ENCODE data around the gene TBX3. TPM values are rescaled to one million over a fixed set of nuclear protein-coding genes. Genes with fewer than 3 reads are reported as not detected.

Gene TBX3
- polyA plus RNA-seq, 4 donors: 66.5 to 101 (median 78.9) TPM

GRCh38 chr12:114697243-114697716 lies 13.3 kb upstream of the TBX3 start:
- DNase-seq (ENCODE audit: low read depth in 4 of 4, low spot score in 3 of 4): no peak

GRCh38 chr12:114696443-114697242 lies 12.7 kb upstream of the TBX3 start:
- no peak for DNase-seq (ENCODE audit: low read depth in 4 of 4, low spot score in 3 of 4)

DNA sequence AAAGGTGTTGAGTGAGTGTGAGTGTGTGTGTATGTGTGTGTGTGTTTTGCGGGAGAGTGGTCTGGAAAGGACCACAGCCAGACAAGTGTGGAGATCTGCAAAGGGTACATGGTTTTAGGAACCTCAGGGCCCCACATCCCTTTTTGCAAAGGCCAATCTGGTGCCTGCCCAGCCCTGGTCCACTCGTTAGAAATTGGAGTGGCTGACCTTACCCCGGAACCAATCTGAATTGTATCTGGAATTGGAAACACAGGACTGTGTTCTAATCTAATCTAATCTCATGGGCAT lies 11.3 kb upstream of the TBX3 start:
- DNase-seq (ENCODE audit: low read depth in 4 of 4, low spot score in 3 of 4): no peak

GRCh38 chr12:114694436-114695304 lies 10.7 kb upstream of the TBX3 start:
- no peak for DNase-seq (ENCODE audit: low read depth in 4 of 4, low spot score in 3 of 4)

DNA sequence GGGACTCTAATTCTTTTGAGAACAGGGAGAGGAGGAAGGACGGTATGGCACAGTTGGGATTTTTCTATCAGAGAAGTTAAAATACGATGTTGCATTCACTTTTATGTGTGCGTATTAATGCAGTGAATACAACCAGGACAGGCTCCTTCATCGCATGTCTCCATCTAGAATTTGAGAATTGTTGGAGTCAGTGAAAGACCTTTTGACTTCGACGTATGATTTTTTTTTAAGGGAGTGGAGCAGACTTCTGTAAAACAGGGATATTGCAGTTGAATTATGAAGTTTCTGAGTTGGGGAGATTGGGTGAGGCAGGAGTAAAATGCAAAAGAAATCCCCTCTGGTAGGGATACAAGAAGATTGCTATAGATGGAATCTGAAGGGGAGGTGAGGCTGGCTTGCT lies 9.6 kb upstream of the TBX3 start:
- DNase-seq (ENCODE audit: low read depth in 4 of 4, low spot score in 3 of 4): no peak

- no peak for DNase-seq (ENCODE audit: low read depth in 4 of 4, low spot score in 3 of 4)
These were observed 9.1 kb upstream of the TBX3 start for GRCh38 chr12:114693059-114693531.

DNA sequence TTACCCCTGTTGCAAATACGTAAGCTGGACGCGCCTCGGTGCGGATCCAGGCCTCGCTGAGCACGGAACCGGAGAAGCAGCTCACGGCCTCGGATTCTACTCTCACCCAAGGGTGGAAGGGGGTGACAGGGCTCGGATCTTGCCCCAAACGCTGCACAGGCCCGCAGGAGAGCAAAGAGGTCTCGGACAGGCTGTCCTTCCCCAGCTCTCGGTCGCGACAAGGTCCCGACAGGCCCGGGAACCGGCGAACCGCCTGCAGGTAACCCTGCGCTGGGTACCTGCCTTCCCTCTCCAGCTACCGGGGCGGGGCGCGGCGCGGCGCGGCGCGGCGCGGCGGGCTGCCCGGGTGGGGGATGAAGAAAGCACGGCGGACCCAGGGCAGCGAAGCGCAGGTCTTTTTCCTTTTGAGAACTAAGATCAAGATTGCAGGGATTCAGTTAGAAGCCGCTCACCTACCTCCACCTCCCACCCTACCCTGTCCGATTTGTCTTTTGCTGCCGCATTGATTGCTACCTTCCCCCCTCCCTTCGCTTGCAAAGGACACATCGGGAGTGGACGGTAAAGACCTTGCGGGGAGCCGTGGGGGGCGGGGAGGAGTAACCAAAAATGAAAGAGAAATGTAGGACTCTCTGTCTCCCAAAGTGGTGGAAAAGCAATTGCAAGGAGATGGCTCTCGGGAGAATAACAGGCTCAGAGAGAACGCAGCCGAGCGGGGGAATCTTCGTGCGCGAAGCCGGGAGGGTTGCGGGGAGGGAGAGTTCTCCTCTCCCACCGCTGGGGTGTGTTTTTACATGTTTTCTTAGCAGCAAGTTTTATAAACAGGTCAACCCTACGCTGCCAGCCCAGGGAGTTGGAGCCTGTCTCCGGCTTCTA lies 8.4 kb upstream of the TBX3 start:
- no peak for DNase-seq (ENCODE audit: low read depth in 4 of 4, low spot score in 3 of 4)

DNA sequence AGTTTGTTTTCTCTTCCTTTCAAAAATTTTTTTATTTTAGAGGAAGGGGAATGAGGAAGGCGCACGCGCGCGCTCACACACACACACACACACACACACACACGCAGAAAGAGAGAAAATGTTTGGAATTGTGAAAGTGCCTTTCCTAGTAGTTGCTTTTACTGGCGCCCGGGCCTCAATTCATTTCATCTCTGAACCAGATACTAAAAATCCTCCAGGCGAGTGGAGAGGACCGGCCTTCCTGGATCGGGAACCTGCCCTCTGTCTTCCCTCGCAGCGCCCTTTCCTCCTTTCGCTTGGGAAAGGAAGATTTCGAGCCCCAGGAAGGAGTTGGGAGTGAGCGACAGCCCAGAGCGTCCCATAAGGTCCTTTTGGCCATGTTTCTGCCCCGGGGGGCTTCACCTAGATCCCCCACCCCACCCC lies 7.8 kb upstream of the TBX3 start:
- no peak for DNase-seq (ENCODE audit: low read depth in 4 of 4, low spot score in 3 of 4)

GRCh38 chr12:114691196-114691595 lies 7.2 kb upstream of the TBX3 start:
- no peak for DNase-seq (ENCODE audit: low read depth in 4 of 4, low spot score in 3 of 4)

GRCh38 chr12:114690267-114691135 lies 6.5 kb upstream of the TBX3 start:
- DNase-seq (ENCODE audit: low read depth in 4 of 4, low spot score in 3 of 4): no peak

GRCh38 chr12:114689075-114689994 lies 5.4 kb upstream of the TBX3 start:
- no peak for DNase-seq (ENCODE audit: low read depth in 4 of 4, low spot score in 3 of 4)

GRCh38 chr12:114688256-114688845 lies 4.4 kb upstream of the TBX3 start:
- DNase-seq (ENCODE audit: low read depth in 4 of 4, low spot score in 3 of 4): no peak

DNA sequence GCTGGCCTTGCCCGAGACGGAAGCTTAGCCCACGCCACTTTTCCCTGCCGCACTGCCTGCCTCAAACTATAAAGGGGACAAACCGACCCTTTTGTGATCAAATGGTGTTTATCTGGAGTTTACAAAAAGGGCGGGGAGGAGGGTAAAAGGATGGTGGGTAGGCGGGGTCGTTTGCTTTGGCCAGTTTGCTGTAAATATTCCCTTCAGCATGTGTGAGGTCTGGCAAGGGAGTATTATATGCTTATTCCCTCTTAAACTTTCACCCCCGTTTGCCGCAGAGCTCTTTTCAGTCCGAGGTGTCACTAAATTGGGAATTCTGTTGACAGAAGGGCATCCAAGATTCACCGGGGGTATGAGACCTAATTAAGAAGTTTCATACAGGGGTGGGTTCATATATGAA lies 3.8 kb upstream of the TBX3 start:
- DNase-seq (ENCODE audit: low read depth in 4 of 4, low spot score in 3 of 4): no peak

GRCh38 chr12:114686773-114687500 lies 3.0 kb upstream of the TBX3 start:
- no peak for DNase-seq (ENCODE audit: low read depth in 4 of 4, low spot score in 3 of 4)

DNA sequence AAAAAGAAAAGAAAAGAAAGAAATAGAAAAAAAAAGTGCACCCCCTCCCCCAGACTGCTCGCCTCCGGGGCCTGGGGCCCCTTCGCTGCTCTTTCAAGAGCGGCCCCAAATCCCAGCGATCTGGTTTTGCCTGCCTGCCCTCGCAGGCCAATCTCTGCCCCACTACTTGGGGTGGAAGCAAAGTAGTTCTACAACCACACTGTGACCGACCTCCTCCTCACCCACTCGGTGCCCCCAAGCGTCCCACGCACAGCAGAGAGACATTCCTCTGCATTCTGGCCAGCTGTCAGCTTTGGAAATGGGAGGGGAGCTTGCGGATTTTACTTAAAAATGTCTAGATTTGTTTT lies 2.4 kb upstream of the TBX3 start:
- no peak for DNase-seq (ENCODE audit: low read depth in 4 of 4, low spot score in 3 of 4)

DNA sequence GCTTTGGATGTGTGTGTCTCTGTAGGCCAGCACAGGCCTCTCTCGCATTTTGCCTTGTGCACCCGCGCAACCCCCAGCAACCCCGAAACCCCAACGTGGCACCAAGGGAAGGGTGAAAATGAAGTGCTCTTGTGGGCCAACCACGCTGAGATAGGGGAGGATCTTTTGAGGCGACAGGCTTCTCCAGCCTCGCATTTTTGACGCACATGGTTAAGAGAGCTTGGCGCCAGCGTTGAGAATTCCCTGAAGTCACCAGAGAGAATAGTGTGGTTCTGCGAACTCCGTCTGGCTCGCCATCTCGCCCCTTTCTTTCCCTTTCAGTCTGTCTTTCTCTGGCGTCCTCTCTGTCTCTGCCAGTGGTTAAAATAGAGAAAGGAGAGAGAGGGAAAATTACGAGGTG lies 1.9 kb upstream of the TBX3 start:
- DNase-seq (ENCODE audit: low read depth in 4 of 4, low spot score in 3 of 4): no peak

- no peak for DNase-seq (ENCODE audit: low read depth in 4 of 4, low spot score in 3 of 4)
These were observed 1.4 kb upstream of the TBX3 start for GRCh38 chr12:114685320-114685781.

- DNase-seq (ENCODE audit: low read depth in 4 of 4, low spot score in 3 of 4): no peak
These were observed 897 bp upstream of the TBX3 start for GRCh38 chr12:114684870-114685273.

Data from right renal pelvis (tissue), 4 donors.